Measurements from ENCODE around the gene COCH.
"Not testable (repeated sequence)": the region's sequence is repeated elsewhere in the genome, so short reads cannot be mapped to it uniquely, and the experiment has no call there.

The COCH gene

DNA sequence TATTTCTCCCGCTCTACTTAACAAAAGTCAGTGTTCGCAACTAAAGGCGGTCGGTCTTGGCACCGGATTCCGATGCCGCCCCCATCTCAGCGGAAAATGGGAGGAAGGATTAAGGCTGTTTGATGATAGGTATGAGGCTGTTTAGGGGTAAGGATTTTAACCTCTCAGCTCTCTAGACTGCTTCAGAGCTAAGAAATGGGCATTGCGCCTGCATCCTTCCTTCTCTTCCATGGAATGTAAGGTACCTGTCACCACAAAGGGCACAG lies 1.4 kb downstream of the COCH start:
- no peak for DNase-seq (ENCODE audit: low read depth, low spot score)

DNA sequence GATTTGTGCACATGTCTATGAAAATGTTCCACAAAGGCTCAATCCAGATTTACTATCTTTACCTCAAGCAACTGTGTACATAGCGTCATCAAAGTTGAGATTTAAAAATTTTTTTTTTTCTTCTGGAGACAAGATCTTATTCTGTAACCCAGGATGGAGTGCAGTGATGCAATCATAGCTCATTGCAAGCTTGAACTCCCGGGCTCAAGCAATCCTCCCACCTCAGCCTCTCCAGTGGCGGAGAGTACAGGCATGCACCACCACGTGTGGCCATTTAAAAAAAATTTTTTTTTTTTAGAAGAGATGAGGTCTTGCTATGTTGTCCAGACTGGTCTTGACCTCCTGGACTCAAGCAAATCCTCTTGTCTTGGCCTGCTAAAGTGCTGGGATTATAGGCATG lies 2.3 kb downstream of the COCH start:
- no peak for DNase-seq (ENCODE audit: low read depth, low spot score)

DNA sequence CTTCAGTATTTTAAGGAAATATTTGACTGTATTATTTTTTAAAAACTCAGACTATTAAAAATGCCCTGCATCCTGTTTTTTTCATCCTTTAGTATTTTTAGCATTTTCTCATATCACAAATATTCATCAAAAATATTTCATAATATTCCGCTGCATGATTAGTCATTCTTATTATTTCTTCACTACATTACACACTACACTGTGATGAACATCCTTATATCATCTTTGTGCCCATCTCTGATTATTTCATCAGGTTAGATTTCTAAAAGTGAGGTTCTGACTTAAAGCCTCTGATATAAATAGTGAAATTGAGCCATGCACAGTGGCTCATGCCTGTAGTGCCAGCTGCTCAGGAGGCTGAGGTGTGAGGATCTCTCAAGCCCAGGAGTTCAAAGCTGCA lies 8.1 kb downstream of the COCH start:
- DNase-seq (ENCODE audit: low read depth, low spot score) = no peak

DNA sequence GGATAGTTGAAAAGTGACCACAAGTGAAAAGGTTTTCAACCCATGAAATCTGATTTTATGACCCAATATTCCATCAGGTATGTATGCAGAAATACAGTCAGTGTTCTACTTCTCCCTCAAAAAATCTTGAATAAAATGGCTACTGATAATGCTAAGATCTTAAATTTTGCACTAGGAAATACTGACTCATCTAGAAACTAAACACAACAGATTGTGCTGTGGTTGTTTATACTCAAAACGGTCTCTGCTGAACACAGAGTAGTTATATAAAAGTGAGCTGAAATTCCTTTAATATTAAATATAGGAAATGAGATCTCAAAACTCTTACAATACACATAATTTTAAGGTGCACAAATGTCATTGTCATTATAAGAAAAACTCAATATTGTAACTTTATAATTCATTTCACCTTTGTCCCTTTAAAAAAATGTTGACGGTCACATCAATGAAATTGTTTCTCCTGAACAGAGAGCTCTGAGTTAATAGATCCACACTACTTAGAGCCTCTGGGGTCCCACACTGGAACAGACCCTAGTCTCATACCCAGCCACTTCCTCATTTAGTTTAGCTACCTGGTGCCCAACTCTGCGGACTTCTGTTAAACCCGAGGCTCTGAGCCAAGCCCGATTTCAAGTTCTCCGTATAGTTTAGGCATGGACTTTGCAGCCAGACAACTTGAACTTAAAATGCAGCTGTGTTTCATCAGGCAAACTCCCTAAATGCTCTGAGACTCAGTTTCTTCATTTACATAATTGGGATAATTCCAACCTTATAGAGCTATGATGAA lies 9.3 kb downstream of the COCH start:
- no peak for DNase-seq (ENCODE audit: low read depth, low spot score)

DNA sequence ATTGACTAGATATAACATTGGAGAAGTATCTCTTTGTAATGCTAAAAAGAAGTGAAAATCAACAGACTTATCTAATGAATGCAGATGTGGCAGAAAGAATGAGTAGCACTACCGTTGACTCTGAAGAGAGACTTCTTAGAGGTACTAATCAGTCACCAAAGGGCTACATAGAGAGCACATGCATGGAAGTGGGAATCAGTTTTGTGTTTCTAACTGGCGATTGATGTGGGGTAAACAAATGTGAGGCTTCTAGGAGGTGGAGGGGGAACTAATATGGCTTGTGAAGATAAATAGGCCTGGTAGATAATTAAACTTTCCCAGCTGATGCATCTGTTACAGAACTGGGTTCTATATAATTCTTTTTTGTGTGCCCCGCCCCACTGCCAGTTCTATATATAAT lies 10.5 kb downstream of the COCH start:
- DNase-seq (ENCODE audit: low read depth, low spot score) = no peak

DNA sequence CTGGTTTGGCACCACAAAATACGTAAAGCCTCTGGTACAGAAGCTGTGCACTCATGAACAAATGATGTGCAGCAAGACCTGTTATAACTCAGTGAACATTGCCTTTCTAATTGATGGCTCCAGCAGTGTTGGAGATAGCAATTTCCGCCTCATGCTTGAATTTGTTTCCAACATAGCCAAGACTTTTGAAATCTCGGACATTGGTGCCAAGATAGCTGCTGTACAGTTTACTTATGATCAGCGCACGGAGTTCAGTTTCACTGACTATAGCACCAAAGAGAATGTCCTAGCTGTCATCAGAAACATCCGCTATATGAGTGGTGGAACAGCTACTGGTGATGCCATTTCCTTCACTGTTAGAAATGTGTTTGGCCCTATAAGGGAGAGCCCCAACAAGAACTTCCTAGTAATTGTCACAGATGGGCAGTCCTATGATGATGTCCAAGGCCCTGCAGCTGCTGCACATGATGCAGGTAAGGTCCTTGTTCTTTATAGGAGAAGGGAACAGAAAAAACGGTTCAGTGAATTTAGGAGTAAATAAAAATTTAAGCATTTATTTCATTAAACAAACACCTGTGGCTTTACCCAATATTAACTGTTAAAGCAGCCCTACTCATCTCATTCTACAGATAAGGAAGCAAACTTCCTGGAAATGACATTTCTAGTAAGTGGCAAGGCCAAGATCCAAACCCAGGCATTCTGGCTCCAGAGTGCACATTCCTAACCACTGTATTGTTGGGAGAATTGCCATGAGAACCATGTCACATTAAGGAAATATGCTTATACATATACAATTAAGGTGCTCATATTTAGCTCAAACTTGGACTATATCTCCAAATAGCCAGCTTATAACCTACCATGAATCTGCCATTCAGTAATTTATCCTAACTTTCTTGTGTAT lies 11.7 kb downstream of the COCH start:
- peak; percentile 18 for DNase-seq (ENCODE audit: low read depth, low spot score)

DNA sequence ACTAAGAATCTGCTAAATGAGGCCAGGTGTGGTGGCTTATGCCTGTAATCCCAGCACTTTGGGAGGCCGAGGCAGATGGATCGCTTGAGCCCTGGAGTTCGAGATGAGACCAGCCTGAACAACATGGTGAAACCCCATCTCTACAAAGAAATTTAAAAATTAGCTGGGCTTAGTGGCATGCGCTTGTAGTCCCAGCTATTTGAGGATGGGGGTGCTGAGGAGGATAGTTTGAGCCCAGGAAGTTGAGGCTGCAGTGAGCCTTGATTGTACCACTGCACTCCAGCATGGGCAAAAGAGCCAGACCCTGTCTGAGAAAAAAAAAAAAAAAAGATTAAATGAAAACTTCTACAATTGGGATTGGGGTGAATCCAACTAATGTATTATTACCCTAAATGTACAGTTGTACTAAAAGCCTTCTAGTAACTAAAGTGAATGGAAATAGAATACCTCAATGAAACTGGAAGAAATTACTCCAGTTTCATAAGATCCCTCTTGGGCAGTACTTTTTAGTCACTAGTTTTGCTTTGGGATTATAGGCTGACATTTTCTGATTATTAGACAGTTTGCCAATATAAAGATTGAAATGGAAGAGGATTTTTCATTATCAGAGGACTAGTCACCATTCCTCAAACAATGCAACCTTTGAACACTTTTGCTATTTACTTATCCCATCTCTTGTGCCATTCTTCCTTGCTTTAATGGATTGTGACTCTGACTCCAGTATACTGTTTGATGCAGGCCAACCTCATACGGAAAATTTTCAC lies 14.3 kb downstream of the COCH start:
- no peak for DNase-seq (ENCODE audit: low read depth, low spot score)

DNA sequence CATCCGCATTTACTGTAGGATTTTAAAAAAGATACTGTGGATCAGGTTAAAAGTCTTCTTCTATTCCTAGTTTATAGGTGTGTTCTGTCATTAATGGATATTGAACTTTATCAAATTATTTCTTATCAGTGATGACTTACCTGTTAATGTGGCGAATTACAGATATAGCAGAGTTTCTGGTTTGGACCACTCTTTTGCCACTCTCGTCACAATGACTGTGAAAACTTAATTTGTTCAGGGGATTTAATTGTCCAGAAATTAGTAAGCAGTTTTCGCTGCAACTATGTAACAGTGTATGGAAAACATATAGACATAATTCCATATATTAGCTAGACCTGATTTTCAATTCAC lies 14.9 kb downstream of the COCH start:
- DNase-seq (ENCODE audit: low read depth, low spot score) = no peak

DNA sequence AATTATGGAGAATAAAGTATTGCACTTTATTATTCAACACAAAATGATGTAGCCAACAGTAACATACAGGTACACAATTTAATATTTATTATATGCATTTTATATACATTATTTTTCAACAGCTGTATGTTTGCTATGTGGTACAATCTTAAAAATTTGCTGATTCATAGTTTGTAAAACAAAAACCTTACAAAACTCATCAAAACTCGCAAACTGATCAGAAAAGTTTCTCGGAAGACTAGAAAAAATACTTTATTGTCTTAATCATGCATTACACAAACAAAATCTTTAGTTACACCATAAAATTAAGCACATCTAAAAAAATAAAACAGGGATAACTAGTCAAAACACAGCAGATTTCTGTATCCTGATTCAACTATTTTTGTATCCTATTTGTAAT lies 19.5 kb downstream of the COCH start:
- DNase-seq (ENCODE audit: low read depth, low spot score) = no peak

DNA sequence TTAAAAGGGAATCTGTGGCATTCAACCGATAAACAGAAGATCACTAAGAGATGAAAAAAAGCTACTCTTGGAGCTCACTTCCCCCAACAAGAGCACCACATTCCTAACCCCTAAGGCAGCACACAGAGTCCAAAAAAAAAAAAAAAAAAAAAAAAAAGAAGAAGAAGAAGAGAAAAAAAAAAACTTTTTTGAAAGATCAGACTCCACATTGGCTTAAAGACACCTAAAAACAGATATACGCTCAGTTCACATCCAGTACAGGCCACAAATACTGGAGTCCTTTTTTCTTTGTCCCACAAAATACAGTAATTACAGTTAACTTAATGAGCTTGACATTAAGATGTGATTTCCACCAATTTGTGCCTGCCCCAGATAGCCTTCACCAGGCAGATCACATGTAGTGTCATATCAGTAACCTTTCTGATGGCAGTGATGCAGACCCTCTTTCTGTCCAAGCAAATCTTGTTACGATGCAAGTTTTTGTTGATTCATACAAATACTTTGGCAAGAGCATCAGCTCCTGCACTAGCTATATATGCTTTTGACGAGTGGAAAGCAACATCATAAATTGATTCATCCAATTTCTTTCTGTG lies 20.7 kb downstream of the COCH start:
- no peak for DNase-seq (ENCODE audit: low read depth, low spot score)

DNA sequence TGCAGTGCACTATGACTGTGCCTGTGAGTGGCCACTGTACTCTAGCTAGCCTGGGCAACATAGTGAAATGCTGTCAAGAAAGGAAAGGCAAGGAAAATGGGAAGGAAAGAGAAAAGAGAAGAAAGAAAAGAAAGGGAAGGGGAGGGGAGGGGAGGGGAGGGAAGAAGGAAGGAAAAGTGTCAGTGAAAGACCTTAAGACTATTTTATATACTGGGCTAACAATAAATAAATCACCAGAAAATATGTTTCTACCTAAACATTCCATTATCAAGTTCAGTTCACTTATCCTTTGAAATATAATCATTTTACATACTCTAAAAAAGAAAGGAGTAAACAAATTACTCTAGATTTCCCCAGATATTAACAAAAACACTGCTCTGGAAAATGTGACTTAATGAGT lies 22.1 kb downstream of the COCH start:
- DNase-seq (ENCODE audit: low read depth, low spot score) = no peak

DNA sequence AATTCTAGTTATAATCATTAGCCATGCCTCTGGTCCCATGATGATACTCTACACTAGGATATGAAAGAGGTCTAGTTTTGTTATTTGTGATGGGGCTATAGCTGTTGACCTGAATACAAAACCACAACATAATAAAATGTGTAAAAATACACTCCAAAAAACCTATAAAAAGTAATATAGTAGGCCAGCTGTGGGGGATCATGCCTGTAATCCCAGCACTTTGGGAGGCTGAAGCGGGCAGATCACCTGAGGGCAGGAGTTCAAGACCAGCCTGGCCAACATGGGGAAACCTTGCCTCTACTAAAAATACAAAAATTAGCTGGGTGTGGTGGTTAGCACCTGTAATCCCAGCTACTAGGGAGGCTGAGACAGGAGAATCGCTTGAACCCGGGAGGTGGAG lies 22.8 kb downstream of the COCH start:
- not testable (repeated sequence) for DNase-seq (ENCODE audit: low read depth, low spot score)

DNA sequence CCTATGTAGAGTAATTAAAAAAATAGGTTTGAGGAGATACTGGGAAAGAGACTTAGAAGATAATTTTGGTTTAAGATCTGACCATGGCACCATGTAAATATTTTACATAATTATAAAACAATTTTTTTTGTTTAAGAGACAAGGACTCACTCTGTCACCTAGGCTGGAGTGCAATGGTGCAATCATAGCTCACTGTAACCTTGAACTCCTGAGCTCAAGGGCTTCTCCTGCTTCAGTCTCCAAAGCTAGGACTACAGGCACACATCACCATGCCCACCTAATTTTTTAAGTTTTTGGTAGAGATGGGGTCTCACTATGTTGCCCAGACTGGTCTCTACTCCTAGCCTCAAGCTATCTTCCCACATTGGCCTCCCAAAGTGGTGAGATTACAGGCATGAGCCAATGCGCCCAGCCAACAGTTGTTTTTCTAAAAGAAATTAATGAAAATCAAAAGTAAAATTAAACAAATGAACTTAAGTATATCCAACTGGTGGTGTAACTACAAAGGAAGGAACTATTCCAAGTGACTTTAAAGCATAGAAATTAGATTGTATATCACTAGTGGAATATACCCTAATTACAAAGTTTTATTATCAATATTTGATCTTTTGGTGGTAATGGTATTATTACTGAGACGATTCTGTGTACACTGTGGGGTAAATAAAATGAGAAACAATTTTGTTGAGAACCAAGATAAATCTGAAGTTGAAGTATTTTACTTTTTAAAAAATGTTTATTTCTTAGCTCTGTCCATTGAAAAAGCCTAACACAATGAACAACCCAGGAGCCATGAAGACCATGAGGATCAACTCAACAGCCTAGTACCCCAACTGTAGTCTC lies 29.1 kb downstream of the COCH start:
- no peak for DNase-seq (ENCODE audit: low read depth, low spot score)

DNA sequence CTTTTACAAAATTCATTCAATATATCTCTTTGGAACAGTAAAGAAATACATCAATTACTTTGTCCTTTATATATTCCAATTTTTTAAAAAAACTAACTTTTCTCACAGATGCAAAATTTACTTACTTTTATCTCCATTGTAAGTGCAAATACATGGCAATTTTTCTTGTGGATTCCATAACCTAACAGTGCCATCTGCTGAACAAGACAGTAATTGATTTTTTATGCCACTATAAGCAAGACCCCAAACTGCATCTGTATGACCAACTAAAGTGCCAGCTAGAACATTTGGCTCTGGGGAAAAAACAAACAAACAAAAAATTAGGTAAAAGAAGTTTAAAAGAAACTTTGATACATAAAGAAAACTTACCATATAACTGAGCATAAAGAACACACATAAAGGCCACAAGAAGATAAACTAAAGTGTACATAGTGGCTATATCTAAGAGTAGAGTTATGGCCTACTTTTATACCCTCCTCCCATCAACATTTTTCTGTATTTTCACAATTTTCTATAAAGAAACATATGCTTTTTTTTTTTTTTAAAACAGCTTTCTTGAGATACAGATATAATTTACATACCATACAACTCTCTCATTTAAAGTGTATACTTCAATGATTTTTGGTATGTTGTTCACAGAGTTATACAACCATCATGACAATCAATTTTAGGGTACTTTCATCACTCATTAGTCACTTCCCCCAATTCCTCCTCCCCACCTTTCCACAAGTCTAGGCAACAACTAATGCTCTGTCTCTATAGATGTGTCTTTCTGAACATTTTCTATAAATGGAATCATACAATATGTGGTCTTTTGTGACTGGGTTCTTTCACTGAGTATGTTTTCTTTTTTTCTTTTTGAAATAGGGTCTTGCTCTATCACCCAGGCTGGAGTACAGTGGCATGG lies 32.6 kb downstream of the COCH start:
- DNase-seq (ENCODE audit: low read depth, low spot score) = peak; percentile 33

DNA sequence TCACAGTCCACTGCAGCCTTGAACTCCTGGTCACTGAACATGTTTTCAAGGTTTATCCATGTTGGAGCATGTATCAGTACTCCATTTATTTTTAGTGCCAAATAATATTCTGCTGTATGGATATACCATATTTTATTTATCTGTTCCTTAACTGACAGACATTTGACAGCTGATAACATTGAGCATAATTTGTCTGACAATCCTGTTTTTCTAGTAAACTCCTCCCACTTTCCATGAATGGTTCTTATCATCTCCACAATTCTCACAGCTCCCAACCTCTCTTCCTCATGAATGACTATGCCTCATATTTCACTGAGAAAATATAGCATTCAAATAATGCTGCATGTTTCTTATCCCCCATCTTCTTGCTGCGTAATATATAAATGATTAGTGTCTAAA lies 33.3 kb downstream of the COCH start:
- no peak for DNase-seq (ENCODE audit: low read depth, low spot score)

DNA sequence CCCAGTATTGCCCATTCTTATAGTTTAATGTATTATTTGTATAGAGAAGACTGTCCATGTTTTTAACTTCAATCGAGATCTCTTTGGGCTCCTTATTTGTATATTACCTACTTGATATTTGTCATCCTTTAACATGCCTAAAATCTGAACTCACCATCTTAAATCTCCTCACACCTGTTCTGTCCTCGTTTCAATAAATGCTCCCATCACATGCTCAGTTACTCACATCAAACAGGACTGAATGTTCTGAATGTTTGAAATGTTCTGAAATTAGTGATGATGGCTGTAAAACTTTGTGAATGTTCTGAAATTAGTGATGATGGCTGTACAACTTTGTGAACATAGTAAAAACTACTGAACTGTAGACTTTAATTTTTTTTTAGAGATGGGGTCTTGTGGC lies 34.5 kb downstream of the COCH start:
- no peak for DNase-seq (ENCODE audit: low read depth, low spot score)

DNA sequence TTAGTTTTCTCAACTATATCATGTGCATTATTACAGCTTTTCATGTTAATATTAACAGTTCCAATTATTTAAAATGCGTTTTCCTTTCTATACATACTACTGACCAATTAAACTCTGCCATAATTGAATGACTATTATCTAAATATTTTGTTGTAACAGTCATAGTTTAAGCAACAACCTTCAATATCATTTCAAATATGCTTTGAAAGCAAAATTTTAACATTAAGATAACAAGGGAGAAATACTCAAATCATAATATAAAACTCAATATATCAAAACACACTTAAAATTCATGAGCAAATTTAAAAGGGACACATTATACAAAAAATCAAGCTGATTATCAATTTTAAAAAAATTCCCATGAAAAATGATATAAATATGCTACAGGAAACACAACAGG lies 40.5 kb downstream of the COCH start:
- DNase-seq (ENCODE audit: low read depth, low spot score) = no peak

DNA sequence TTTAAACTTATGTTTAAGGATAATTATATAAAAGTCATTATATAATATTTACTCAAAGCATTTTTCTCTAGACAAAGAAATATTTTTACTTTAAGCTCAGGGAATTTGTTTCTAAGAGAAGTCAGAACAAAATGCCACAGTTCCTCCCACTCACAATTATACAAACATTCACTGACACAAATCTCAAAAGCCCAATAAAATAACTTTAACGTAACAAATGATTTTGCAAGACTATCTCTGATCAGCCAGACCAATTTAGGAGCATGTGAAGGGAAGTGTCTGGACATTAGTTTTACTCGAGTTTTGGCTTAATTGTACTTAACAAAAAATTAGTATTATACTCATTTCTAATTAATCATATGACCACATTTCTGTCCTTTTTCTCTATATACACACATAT lies 41.2 kb downstream of the COCH start:
- DNase-seq (ENCODE audit: low read depth, low spot score) = no peak

DNA sequence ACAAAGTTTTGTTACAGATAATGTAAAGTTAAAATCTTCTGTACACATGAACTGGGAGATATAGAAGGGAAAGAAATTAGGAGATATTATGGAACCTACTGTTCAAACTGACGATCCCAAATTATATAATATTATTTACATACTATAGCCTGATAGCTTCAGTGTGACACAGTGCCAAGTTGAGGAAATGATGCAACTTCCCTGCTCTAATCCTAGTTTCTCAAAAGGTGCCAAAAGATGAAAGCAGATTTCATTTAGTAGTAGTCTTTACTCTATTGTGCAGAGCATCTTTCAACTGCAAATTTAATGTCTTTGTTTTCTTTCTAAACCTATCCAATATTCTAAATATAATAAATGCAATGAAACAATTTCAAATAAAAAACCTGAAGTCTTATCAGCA lies 46.9 kb downstream of the COCH start:
- DNase-seq (ENCODE audit: low read depth, low spot score) = no peak

DNA sequence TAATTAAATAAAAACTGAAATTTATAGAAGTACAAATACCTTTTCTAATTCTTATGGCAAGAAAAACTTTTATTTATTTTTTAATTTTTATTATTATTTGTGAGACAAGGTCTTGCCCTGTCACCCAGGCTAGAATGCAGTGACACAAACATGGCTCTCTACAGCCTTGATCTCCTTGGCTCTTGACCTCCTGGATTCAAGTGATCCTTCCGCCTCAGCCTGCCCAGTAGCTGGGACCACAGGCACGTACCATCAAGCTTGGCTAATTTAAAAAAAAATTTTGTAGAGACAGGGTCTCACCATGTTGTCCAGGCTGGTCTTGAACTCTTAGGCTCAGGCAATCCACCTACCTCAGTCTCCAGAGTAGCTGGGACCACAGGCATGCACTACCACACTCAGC lies 47.4 kb downstream of the COCH start:
- no peak for DNase-seq (ENCODE audit: low read depth, low spot score)

Data from astrocyte of the hippocampus (primary cell).